A673 (cell line): ENCODE results near the gene ACSL3. TPM values are rescaled to one million over a fixed set of nuclear protein-coding genes. Genes with fewer than 3 reads are reported as not detected.
"Not testable (repeated sequence)": the region's sequence is repeated elsewhere in the genome, so short reads cannot be mapped to it uniquely, and the experiment has no call there.

Experiments used
- BruUV-seq: library from RNA; stranded (reverse); fragments of 400-500 nt; replicated peaks from 2 replicates; lab custom pipeline; 2021; lab: Mats Ljungman, UMichigan
- CTCF ChIA-PET: fragments of 300-600 bp; sonication (Branson Sonifier 250); formaldehyde crosslinking; loops from one replicate; lab custom pipeline; 2022; ENCODE audit warnings: antibody characterized with exemption; lab: Charles Lee
- POLR2A ChIA-PET: fragments of 300-600 bp; sonication (Branson Sonifier 250); formaldehyde crosslinking; loops from one replicate; lab custom pipeline; 2022; ENCODE audit warnings: antibody characterized with exemption; ENCODE audit not compliant: low non-redundant PET; lab: Charles Lee
- DNase-seq: peaks from one replicate; pipeline ENCODE4 v3.0.0-alpha.2; 2015; ENCODE audit warnings: low spot score
- H3K27ac ChIP-seq: fragments of 200-600 bp; sonication (generic); 2 replicates; pipeline ENCODE4 v1.5.1; 2016; ENCODE audit warnings: mixed run types, low read depth, mild to moderate bottlenecking, mixed read lengths, antibody characterized with exemption, low read length; ENCODE audit not compliant: poor library complexity, severe bottlenecking
- H3K27me3 ChIP-seq: fragments of 200-600 bp; sonication (generic); replicated peaks from 2 replicates; pipeline ENCODE4 v1.6.1; 2017; ENCODE audit warnings: mixed run types, low read depth, mild to moderate bottlenecking, mixed read lengths, antibody characterized with exemption, low read length; ENCODE audit not compliant: insufficient read depth, poor library complexity
- H3K36me3 ChIP-seq: fragments of 200-600 bp; sonication (generic); 2 replicates; pipeline ENCODE4 v1.6.1; 2016; ENCODE audit warnings: mixed run types, mild to moderate bottlenecking, mixed read lengths, antibody characterized with exemption, low read length; ENCODE audit not compliant: insufficient read depth, poor library complexity, severe bottlenecking
- H3K4me1 ChIP-seq: fragments of 200-600 bp; sonication (generic); 2 replicates; pipeline ENCODE4 v1.6.1; 2017; ENCODE audit warnings: mixed run types, mild to moderate bottlenecking, mixed read lengths, antibody characterized with exemption, low read length; ENCODE audit not compliant: insufficient read depth, poor library complexity, severe bottlenecking
- H3K4me3 ChIP-seq: fragments of 200-600 bp; sonication (generic); 2 replicates; pipeline ENCODE4 v1.5.1; 2016; ENCODE audit warnings: low read depth, mixed run types, mild to moderate bottlenecking, mixed read lengths, low read length; ENCODE audit not compliant: poor library complexity, severe bottlenecking
- H3K9me3 ChIP-seq: fragments of 200-600 bp; sonication (generic); 2 replicates; pipeline ENCODE4 v1.6.1; 2016; ENCODE audit warnings: mixed run types, low read depth, mild to moderate bottlenecking, mixed read lengths, antibody characterized with exemption, low read length; ENCODE audit not compliant: poor library complexity, severe bottlenecking
- EZH2 ChIP-seq: fragments of 200-600 bp; sonication (generic); IDR thresholded peaks from 2 replicates; pipeline ENCODE4 v1.6.1; 2017; ENCODE audit warnings: borderline replicate concordance, low read depth, mild to moderate bottlenecking, mixed read lengths, antibody characterized with exemption, low read length; ENCODE audit not compliant: poor library complexity, severe bottlenecking
- intact Hi-C: fragments of 100-400 bp; cut with micrococcal nuclease; formaldehyde crosslinking; loops from one replicate; pipeline ENCODE4 v1.10.0; 2022; ENCODE audit not compliant: unreplicated experiment
- total RNA-seq: library from RNA; stranded (reverse); gene quantifications from 2 replicates; pipeline ENCODE4 v1.2.3, GENCODE V29; 2021
- TF ChIP-seq, protein P1 (sequence below): fragments of 300-800, 200-600 bp; sonication (generic); conservative IDR thresholded peaks from 2 replicates; pipeline ENCODE4 v1.5.1; 2017; ENCODE audit warnings: low read depth, mild to moderate bottlenecking, antibody characterized with exemption, low read length, moderate library complexity, mixed read lengths

The ACSL3 gene
- total RNA-seq, 1 experiment from 2014 or later: 163 TPM

DNA sequence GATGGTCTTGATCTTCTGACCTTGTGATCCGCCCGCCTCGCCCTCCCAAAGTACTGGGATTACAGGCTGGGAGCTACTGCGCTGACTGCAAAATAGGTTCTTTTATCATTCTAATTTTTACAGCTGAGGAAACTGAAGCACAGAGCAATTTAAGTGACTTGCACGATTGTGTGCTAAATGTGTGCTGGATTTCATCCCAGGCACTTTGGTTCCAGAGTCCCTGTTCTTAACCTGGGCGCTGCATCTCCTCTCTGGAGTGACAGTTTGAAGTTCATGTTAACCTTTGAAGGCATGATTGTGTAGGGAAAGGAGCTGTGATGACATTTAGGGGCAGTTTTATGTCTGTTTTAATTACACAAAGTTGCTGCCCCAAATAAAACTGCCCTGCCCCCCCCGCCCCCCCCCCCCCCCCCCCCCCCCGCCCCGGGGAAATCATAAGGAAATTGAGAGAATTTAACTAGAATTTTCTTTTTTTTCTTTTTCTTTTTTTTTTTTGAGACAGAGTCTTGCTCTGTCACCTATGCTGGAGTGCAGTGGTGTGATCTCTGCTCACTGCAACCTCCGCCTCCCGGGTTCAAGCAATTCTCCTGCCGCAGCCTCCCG, 5.6 kb downstream of the ACSL3 start:
- Histone ChIP-seq H3K4me1 (peaks cover 47% of the 10 kb centered on the region), H3K27ac (no peak overlapping the region), H3K9me3 (no peaks in the 10 kb centered on the region), H3K36me3 (no peaks in the 10 kb centered on the region), H3K27me3 (no peaks in the 10 kb centered on the region), H3K4me3 (no peak overlapping the region)
- BruUV-seq: no TSS peak
- intact Hi-C loops: no loop called here
- no peak for TF ChIP-seq EZH2
- TF ChIP-seq, protein P1, sequence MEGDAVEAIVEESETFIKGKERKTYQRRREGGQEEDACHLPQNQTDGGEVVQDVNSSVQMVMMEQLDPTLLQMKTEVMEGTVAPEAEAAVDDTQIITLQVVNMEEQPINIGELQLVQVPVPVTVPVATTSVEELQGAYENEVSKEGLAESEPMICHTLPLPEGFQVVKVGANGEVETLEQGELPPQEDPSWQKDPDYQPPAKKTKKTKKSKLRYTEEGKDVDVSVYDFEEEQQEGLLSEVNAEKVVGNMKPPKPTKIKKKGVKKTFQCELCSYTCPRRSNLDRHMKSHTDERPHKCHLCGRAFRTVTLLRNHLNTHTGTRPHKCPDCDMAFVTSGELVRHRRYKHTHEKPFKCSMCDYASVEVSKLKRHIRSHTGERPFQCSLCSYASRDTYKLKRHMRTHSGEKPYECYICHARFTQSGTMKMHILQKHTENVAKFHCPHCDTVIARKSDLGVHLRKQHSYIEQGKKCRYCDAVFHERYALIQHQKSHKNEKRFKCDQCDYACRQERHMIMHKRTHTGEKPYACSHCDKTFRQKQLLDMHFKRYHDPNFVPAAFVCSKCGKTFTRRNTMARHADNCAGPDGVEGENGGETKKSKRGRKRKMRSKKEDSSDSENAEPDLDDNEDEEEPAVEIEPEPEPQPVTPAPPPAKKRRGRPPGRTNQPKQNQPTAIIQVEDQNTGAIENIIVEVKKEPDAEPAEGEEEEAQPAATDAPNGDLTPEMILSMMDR: no peak
- CTCF ChIA-PET: no interaction called here
- POLR2A ChIA-PET: no interaction called here
- no peak for DNase-seq

DNA sequence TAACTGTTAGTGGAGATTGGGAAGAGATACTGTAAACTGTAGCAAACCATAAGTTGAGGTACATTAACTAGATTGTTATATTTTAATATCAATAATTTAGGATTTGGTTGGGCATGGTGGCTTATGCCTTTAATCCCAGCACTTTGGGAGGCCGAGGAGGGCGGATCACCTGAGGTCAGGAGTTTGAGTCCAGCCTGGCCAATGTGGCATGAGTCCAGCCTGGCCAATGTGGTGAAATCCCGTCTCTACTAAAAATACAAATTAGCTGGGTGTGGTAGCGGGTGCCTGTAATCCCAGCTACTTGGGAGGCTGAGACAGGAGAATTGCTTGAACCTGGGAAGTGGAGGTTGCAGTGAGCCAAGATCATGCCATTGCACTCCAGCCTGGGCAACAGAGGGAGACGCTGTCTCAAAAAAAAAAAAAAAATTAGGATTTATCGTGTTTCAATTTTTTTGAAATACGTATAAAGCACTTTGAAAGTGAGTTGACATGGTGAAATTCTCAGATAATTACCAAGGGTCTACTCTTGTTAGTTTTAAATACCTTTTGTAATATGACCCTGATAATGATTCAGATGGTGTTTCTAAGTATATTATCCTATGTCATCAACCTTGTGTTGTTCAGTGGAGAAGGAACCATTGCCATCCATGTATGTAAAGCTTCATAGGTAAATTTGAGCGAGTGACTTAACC, 7.9 kb downstream of the ACSL3 start:
- H3K27me3 ChIP-seq, BruUV-seq, H3K36me3 ChIP-seq, CTCF ChIA-PET, DNase-seq, POLR2A ChIA-PET, H3K4me3 ChIP-seq, H3K27ac ChIP-seq, intact Hi-C loops, H3K9me3 ChIP-seq: not testable (repeated sequence)
- H3K4me1 ChIP-seq: peaks cover 42% of the 10 kb centered on the region

DNA sequence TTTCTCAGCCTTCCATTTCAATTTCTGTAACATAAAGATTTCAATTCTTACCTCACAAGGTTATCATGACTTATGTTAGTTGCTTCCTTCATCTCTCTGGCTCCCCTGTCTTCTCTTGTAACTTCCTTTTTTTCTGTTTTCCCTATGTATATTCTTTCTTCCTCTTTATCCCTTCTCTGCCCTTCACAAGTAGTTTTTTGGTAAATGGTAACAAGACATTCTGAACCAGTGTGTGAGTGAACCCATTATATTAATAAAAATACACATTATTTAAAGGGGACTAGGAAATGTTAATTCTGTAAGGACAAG, 8.4 kb downstream of the ACSL3 start:
- no peak for DNase-seq
- Histone ChIP-seq H3K4me1 (peaks cover 37% of the 10 kb centered on the region), H3K27ac (no peak overlapping the region), H3K36me3 (no peaks in the 10 kb centered on the region), H3K9me3 (no peaks in the 10 kb centered on the region), H3K4me3 (no peak overlapping the region), H3K27me3 (no peaks in the 10 kb centered on the region)
- BruUV-seq: no TSS peak
- ChIA-PET POLR2A (no interaction called here), CTCF (no interaction called here)
- intact Hi-C loops: no loop called here
- TF ChIP-seq EZH2: no peak
- TF ChIP-seq, protein P1: no peak

DNA sequence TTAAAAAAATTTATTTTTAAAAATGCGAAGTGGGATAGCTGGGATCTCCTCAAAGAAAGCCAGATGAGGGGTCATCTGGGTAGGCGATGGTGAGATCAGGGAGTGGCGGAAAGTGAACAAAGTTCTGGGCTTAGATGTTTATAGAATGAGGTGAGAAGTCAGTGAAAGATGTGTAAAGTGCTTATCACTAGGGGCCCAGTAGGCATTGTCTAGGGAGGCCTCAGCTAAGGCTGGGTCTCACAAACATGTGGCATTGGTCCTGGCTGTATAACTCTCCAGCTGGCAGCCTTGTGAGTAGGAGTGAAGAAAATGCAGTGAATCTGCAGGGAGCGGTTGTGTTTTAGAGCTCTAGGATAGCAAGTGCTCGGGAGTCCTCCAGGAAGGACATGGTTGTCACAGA, 10.5 kb downstream of the ACSL3 start:
- BruUV-seq: no TSS peak
- DNase-seq: no peak
- no peak overlapping the region for H3K4me3 ChIP-seq
- no peaks in the 10 kb centered on the region for H3K36me3 ChIP-seq
- intact Hi-C loops: no loop called here
- CTCF ChIA-PET: no interaction called here
- POLR2A ChIA-PET: no interaction called here
- H3K9me3 ChIP-seq: no peaks in the 10 kb centered on the region
- TF ChIP-seq, protein P1: no peak
- TF ChIP-seq EZH2: no peak
- no peaks in the 10 kb centered on the region for H3K27me3 ChIP-seq
- H3K27ac ChIP-seq: no peak overlapping the region
- peaks cover 24% of the 10 kb centered on the region for H3K4me1 ChIP-seq
